OCI-LY1 (cell line): ENCODE measurements around the gene KRT39.

Experiments
- H2AFZ ChIP-seq: fragments of 200-600 bp; sonication (generic), shearing (Covaris generic); 2 replicates; pipeline ENCODE4 v1.6.0; 2014; ENCODE audit warnings: antibody characterized with exemption, mild to moderate bottlenecking, low read length
- H3F3A ChIP-seq: fragments of 200-600 bp; sonication (generic), shearing (Covaris generic); 2 replicates; pipeline ENCODE4 v1.6.0; 2014; ENCODE audit warnings: mild to moderate bottlenecking, antibody characterized with exemption, low read length, moderate library complexity; ENCODE audit not compliant: insufficient read depth
- H3K27ac ChIP-seq: fragments of 200-600 bp; sonication (generic); 2 replicates; pipeline ENCODE4 v1.5.1; 2014; ENCODE audit warnings: low read length, mixed run types, mild to moderate bottlenecking, low read depth; ENCODE audit not compliant: poor library complexity, severe bottlenecking
- H3K27me3 ChIP-seq: fragments of 200-600 bp; sonication (generic); 2 replicates; pipeline ENCODE4 v1.6.0; 2014; ENCODE audit warnings: antibody characterized with exemption, mild to moderate bottlenecking, low read length, moderate library complexity; ENCODE audit not compliant: insufficient read depth
- H3K36me3 ChIP-seq: fragments of 200-600 bp; sonication (generic); 2 replicates; pipeline ENCODE4 v1.6.1; 2014; ENCODE audit warnings: mild to moderate bottlenecking, antibody characterized with exemption, low read length, moderate library complexity, mixed read lengths; ENCODE audit not compliant: insufficient read depth
- H3K4me1 ChIP-seq: fragments of 200-600 bp; sonication (generic); 2 replicates; pipeline ENCODE4 v1.5.1; 2014; ENCODE audit warnings: mild to moderate bottlenecking, low read length, moderate library complexity; ENCODE audit not compliant: insufficient read depth, severe bottlenecking
- H3K4me2 ChIP-seq: fragments of 200-600 bp; sonication (generic), shearing (Covaris generic); 2 replicates; pipeline ENCODE4 v1.6.1; 2014; ENCODE audit warnings: low read length
- H3K4me3 ChIP-seq: fragments of 200-600 bp; sonication (generic); 2 replicates; pipeline ENCODE4 v1.5.1; 2014; ENCODE audit warnings: low read length, low read depth, mild to moderate bottlenecking, mixed read lengths; ENCODE audit not compliant: poor library complexity, severe bottlenecking
- H3K79me2 ChIP-seq: fragments of 200-600 bp; shearing (Covaris generic); 2 replicates; pipeline ENCODE4 v1.6.1; 2016; ENCODE audit warnings: mixed run types, low read length, mixed read lengths; ENCODE audit not compliant: insufficient read depth
- H3K9ac ChIP-seq: fragments of 200-600 bp; sonication (generic), shearing (Covaris generic); 2 replicates; pipeline ENCODE4 v1.6.1; 2014; ENCODE audit warnings: mild to moderate bottlenecking, low read length, mixed read lengths
- H3K9me2 ChIP-seq: fragments of 200-600 bp; sonication (generic), shearing (Covaris generic); 2 replicates; pipeline ENCODE4 v1.6.1; 2014; ENCODE audit warnings: low read depth, mild to moderate bottlenecking, low read length, mixed read lengths
- H3K9me3 ChIP-seq: fragments of 200-600 bp; shearing (Covaris generic); 2 replicates; pipeline ENCODE4 v1.6.1; 2014; ENCODE audit warnings: low read length, mixed read lengths
- H4K20me1 ChIP-seq: fragments of 200-600 bp; sonication (generic), shearing (Covaris generic); 2 replicates; pipeline ENCODE4 v1.6.0; 2016; ENCODE audit warnings: mild to moderate bottlenecking, low read length; ENCODE audit not compliant: insufficient read depth
- EZH2 ChIP-seq: fragments of 200-600 bp; sonication (generic), shearing (Covaris generic); IDR thresholded peaks from 2 replicates; pipeline ENCODE4 v1.8.0; 2017; ENCODE audit warnings: borderline replicate concordance, mixed run types, mild to moderate bottlenecking, antibody characterized with exemption, low read length, moderate library complexity, mixed read lengths
- TF ChIP-seq, protein P1 (sequence below): fragments of 200-600 bp; sonication (generic), shearing (Covaris generic); IDR thresholded peaks from 2 replicates; pipeline ENCODE4 v1.5.1; 2017; ENCODE audit warnings: mild to moderate bottlenecking, antibody characterized with exemption, low read length, moderate library complexity, mixed read lengths

Gene KRT39

DNA sequence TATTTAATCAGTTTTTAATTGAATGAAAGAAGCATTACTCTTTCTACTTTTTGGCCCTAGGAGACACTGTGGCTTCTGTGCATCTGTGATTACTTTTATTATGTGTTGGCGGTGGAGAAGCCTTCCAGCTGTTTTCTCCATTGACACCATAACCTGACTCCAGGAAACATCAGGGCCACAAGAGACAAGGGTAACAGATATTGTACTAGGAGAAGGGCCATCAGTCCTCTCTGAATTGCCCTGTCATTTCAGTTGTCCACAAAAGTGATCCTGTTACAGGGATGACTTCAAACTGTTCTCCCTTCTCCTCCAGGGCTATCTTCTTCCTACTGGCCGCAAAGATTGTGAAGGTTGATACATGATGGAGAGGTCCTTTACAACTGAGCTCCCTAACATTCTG lies 14.6 kb downstream of the KRT39 start:
- H3K4me2 ChIP-seq: no peak overlapping the region
- H4K20me1 ChIP-seq: no peaks in the 10 kb centered on the region
- H3K79me2 ChIP-seq: no peaks in the 10 kb centered on the region
- no peaks in the 10 kb centered on the region for H3K4me1 ChIP-seq
- no peaks in the 10 kb centered on the region for H3F3A ChIP-seq
- H3K9ac ChIP-seq: no peak overlapping the region
- no peaks in the 10 kb centered on the region for H3K27me3 ChIP-seq
- no peak overlapping the region for H3K4me3 ChIP-seq
- no peaks in the 10 kb centered on the region for H3K36me3 ChIP-seq
- TF ChIP-seq EZH2: no peak
- TF ChIP-seq, protein P1, sequence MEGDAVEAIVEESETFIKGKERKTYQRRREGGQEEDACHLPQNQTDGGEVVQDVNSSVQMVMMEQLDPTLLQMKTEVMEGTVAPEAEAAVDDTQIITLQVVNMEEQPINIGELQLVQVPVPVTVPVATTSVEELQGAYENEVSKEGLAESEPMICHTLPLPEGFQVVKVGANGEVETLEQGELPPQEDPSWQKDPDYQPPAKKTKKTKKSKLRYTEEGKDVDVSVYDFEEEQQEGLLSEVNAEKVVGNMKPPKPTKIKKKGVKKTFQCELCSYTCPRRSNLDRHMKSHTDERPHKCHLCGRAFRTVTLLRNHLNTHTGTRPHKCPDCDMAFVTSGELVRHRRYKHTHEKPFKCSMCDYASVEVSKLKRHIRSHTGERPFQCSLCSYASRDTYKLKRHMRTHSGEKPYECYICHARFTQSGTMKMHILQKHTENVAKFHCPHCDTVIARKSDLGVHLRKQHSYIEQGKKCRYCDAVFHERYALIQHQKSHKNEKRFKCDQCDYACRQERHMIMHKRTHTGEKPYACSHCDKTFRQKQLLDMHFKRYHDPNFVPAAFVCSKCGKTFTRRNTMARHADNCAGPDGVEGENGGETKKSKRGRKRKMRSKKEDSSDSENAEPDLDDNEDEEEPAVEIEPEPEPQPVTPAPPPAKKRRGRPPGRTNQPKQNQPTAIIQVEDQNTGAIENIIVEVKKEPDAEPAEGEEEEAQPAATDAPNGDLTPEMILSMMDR: no peak
- H3K27ac ChIP-seq: no peak overlapping the region
- no peak overlapping the region for H2AFZ ChIP-seq
- no peaks in the 10 kb centered on the region for H3K9me2 ChIP-seq
- H3K9me3 ChIP-seq: no peaks in the 10 kb centered on the region

DNA sequence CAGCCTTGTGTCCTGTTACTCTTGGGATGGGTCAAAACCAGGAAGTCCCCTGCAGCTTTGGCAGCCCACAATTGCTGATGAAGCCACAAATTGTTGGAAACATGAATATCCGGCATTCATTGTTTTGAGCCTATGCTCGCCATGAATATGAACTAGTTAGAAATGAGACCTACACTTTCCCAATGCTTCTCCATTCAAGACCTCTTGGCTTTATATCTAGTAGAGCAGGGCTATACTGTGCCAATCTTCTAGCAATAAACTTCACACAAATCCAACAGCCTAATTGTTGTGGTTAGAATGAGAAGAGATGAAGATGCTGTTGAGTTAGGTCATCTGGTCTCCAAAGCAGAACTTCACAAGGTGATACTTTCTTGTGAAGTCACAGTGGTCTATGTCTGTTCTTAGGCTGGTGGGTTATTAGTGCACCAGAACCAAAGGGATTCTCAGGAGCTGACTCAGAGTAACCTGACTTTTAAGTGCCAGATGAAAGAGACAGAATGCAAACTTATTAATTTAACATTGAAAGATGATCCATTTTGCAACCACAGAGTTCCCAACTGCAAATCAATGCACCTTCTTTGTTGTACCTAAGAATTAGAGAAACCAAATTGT lies 15.6 kb downstream of the KRT39 start:
- no peaks in the 10 kb centered on the region for H3K4me1 ChIP-seq
- H4K20me1 ChIP-seq: no peaks in the 10 kb centered on the region
- no peak overlapping the region for H3K4me3 ChIP-seq
- H3K9me2 ChIP-seq: no peaks in the 10 kb centered on the region
- H3K9ac ChIP-seq: no peak overlapping the region
- no peaks in the 10 kb centered on the region for H3K36me3 ChIP-seq
- H3K27ac ChIP-seq: no peak overlapping the region
- TF ChIP-seq, protein P1: no peak
- TF ChIP-seq EZH2: no peak
- no peak overlapping the region for H3K4me2 ChIP-seq
- H3F3A ChIP-seq: no peaks in the 10 kb centered on the region
- H3K9me3 ChIP-seq: no peaks in the 10 kb centered on the region
- no peaks in the 10 kb centered on the region for H3K79me2 ChIP-seq
- H2AFZ ChIP-seq: no peak overlapping the region
- no peaks in the 10 kb centered on the region; the same call in 1 of the 2 replicates for H3K27me3 ChIP-seq

DNA sequence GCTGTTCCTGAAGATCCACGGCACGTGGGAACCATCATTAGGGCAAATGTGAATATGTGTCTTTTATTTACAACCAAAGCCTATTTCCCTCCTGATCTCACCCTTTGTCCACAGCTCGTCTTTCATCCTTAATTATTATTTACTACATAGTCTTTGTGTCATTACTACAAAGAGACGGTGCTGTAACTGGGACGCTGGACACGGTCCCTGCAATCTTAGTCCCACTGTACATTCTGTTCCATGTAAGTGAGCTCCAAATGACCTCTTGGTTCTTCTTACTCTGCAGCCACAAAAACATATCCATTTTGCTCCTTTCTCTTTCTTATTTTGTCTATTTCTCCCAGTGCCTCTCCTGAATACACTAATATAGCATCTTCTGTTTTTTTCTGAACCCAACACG lies 16.6 kb downstream of the KRT39 start:
- no peaks in the 10 kb centered on the region for H3K79me2 ChIP-seq
- H3K9me3 ChIP-seq: no peaks in the 10 kb centered on the region
- no peaks in the 10 kb centered on the region for H3K9me2 ChIP-seq
- H2AFZ ChIP-seq: no peak overlapping the region
- no peak overlapping the region for H3K27ac ChIP-seq
- no peak overlapping the region for H3K4me3 ChIP-seq
- H3K4me2 ChIP-seq: no peak overlapping the region
- no peaks in the 10 kb centered on the region for H4K20me1 ChIP-seq
- no peaks in the 10 kb centered on the region; the same call in 1 of the 2 replicates for H3K27me3 ChIP-seq
- no peaks in the 10 kb centered on the region for H3K4me1 ChIP-seq
- no peaks in the 10 kb centered on the region for H3K36me3 ChIP-seq
- TF ChIP-seq, protein P1: no peak
- TF ChIP-seq EZH2: no peak
- H3K9ac ChIP-seq: no peak overlapping the region
- no peaks in the 10 kb centered on the region for H3F3A ChIP-seq
